T follicular helper cell (primary cell): ENCODE data around the gene ARID3B.

Experiments used
- DNase-seq: peaks from one replicate; pipeline ENCODE4 v3.0.0-alpha.2; 2020; ENCODE audit warnings: low read depth

ARID3B gene

GRCh38 chr15:74643665-74644204 lies 102.7 kb downstream of the ARID3B start:
- DNase-seq, result no peak

GRCh38 chr15:74646480-74646879 lies 105.5 kb downstream of the ARID3B start:
- DNase-seq, result no peak
